ENCODE results near the gene ARID5B.

The ARID5B gene

DNA sequence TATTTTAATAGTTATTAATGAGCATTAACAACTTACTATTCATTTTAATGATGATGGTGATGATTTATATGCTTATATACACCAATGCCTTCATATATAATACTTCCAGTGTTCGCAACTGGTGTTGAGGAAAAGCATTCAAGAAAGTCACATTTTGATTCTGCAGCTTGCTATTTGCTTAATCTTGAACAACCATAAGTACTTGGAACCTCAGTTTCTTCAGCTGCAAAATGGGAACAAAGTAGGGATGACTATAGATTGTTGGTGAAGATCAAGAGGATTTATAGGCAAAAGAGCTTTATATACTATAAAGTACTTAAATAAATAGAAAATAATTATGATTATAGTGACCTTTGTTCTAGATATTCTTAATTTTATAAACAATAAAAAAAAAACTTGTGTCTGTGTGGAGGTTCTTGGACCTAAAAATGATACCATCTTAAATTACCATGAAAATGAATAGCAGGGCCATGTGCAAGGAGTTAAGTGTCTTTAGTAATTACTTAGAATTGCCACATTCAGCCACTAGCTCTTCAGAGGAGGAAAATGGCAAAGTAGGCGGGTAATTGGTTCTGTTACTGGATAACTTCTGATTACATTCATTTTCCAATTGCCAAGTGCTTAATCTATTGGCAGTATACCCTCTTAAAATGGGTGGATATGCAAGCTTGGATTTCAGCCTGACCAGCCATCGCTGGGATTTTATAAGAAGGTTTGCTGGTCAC is 4.5 kb downstream of the ARID5B start:
- DNase-seq (ENCODE audit: low spot score), result no peak

- DNase-seq (ENCODE audit: low spot score), result no peak
These were observed 5.0 kb downstream of the ARID5B start for GRCh38 chr10:61906562-61906901.

GRCh38 chr10:61907011-61907410 is 5.5 kb downstream of the ARID5B start:
- no peak for DNase-seq (ENCODE audit: low spot score)

DNA sequence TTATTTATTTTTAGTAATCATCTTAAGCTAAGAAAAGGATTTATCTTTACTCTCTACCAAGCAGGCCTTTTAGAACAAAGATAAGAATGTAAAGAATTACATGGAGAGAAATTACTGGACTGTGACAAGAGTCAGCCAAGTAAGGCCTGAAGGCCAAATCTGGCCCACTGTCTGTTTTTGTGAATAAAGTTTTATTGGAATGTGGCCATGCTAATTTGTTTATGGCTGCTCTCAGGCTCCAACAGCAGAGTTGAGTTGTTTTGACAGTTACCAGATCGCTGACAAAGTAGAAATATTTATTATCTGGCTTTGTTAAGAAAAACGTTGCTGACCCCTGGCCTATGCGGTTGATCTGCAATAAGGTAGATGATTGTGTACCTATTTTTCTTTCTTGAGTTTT is 6.1 kb downstream of the ARID5B start:
- no peak for DNase-seq (ENCODE audit: low spot score)

DNA sequence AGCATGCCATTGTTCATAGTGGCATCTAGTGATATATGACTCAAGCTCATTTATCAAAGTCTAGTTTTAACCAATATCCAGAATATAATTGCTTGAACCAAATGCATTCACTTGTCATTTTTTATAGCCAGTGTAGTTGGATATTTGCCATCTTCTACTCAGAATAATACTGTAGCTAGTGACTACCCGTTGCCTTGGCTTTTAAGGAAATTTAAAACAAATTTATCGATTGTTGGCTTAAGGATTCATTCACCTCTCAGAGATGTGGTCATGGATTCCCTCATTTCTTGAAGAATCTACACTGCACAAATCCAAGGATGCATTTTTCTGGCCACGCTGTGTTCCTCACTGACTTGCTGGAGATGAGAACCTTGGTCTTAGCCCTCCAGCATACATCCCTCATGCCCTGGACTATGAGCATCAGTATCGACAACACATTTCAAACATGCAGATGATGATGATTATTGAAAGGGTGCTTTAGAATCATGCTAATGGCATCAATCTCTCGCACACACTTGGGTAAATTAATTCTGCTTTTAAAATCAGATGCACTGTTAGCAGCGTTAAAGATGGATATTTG is 8.8 kb downstream of the ARID5B start:
- DNase-seq (ENCODE audit: low spot score), result no peak

- no peak for DNase-seq (ENCODE audit: low spot score)
These were observed 9.4 kb downstream of the ARID5B start for GRCh38 chr10:61910894-61911293.

DNA sequence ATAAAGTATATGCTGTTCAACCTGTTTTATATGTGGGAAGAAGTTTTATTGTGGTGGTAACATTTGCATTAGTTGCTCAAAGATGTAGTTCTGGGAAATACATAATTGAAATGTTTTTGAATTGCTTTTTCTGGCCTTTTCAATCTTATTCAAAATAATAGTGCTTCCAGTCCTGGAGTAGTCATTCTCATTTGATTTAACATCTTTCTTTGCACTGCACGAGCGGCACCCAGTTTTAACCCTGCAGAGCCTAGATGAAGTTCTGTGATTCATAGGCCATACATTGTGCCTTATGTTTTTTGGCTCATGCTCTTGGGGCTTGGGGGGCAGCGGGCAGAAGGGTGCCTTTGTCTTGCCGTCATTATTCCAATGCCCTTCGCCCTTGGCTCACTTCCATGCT is 9.9 kb downstream of the ARID5B start:
- no peak for DNase-seq (ENCODE audit: low spot score)

- DNase-seq (ENCODE audit: low spot score), result no peak
These were observed 11.5 kb downstream of the ARID5B start for GRCh38 chr10:61912981-61913380.

DNA sequence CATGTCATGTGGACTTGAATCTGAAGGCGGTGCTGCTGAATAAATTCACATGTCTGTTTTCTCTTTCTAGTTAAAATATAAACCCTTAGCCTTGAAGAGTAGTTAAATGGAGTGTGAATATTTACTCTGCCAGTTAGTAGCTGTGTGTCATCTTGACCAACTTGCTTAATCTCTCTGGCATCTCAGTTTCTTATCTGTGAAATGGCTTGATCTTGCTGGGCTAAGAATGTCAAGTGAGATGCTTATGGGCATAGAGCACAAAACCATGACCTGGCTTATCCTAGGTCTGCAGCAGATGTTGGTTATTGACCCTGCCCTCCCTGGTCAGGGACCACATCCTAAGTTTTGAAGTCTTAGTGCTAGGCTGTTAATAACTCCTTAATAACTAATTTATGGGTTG is 16.6 kb downstream of the ARID5B start:
- DNase-seq (ENCODE audit: low spot score), result no peak

GRCh38 chr10:61918989-61919388 is 17.5 kb downstream of the ARID5B start:
- no peak for DNase-seq (ENCODE audit: low spot score)

DNA sequence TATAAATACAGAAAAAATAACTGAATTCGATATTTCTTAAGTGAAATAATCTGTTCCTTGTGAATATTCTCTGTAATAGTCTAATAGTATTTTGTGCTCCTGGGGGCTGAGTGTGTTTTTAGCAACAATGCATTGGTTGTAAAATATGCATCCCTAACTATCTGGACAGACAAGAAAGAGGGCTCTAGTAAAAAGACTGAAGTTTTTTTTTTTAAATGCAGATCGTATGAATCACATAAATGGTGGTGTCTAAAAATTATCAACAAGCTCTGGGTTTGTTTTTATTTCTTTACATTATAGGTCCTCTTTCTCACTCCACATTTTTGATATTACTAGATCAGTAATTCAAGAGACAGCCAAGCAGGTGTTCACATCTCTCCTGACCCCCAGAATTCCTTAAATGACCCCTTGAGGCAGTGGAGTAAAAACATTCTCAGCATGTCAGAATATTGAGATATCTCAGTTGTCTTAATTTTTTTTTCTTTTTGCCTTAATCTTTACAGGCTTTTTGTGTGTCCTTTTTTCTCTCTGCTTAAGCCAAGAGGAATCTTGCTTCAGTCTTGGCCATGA is 18.2 kb downstream of the ARID5B start:
- DNase-seq (ENCODE audit: low spot score), result no peak

- DNase-seq (ENCODE audit: low spot score), result no peak
These were observed 19.6 kb downstream of the ARID5B start for GRCh38 chr10:61921143-61921542.

GRCh38 chr10:61923210-61923949 is 21.9 kb downstream of the ARID5B start:
- DNase-seq (ENCODE audit: low spot score), result no peak

DNA sequence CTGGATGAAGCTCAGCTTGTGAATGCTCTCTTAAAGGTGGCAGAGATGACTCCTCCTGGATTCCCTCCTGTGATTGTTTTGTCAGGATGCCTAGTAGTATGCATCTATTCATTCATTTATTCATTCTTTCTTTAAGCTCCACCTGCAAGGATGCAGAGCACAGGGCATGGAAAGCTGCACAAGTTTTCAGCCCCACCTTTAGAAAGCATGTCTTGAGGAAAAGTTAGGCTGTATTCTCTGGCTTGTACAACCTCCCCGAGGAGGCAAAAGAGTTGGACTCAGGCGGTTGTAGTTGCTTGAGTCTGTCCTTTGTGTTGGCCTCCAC is 22.4 kb downstream of the ARID5B start:
- DNase-seq (ENCODE audit: low spot score), result no peak

DNA sequence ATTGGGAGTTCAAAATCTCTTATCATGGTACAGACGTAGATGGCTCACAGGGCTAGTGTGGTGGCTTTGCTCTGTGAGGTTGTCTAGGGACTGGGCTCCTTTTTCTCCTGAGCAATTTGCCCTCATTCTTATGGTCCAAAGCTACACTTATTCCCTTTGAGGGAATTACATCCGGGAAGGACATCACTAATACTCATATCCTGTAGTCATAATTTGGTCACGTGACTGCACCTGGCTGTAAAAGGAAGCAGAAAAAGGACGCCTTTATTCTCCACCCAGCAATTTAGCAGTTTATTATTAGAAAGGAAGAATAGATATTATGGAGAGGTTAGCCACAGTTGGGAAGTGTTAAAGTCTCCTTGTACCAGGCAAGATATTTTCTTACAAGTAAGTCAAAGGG is 28.1 kb downstream of the ARID5B start:
- no peak for DNase-seq (ENCODE audit: low spot score)

DNA sequence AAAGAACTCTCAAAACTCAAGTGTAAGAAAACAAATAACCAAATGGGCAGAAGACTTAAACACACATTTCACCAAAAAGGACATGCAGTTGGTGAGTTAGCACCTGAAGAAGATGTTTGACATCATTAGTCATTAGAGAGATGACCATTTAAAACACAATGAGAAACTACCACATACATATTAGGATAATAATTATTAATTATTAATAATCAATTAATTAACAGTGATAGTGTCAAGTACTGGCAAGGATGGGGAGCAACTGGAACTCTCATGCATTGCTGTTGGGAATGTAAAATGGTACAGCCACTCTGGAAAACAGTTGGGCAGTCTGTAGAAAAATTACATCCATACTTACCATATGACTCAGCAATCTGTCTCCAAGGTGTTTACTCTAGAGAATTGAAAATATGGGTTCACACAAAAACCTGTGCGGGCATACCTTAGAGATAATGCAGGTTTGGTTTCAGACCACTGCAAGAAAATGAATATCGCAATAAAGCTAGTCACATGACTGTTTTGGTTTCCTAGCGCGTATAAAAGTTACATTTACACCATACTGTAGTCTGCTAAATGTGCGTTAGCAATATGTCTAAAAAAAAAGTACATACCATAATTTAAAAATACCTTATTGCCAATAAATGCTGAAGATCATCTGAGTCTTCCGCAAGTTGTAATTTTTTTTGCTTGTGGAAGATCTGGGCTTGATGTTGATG is 30.3 kb downstream of the ARID5B start:
- no peak for DNase-seq (ENCODE audit: low spot score)

DNA sequence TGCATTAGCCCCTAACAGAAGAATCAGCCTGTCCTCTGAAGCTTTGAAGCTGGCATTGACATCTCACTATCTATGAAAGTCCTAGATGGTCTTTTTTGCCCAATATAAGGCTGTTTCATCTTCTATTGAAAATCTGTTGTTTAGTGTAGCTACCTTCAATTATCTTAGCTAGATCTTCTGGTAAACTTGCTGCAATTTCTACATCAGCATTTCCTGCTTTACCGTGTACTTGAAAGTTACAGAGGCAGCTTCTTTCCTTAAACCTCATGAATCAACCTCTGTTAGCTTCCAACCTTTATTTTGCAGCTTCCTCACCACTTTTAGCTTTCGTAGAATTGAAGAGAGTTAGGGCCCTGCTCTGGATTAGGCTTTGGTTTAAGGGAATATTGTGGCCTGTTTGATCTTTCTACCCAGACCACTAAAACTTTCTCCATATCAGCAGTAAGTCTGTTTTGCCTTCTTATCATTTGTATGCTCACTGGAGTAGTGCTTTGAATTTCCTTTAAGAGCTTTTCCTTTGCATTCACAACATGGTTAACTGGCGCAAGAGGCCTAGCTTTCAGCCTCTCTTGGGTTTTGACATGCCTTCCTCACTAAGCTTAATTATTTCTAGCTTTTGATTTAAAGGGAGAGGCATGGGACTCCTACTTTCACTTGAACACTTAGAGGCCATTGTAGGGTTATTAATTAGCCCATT is 32.5 kb downstream of the ARID5B start:
- no peak for DNase-seq (ENCODE audit: low spot score)

- DNase-seq (ENCODE audit: low spot score), result no peak
These were observed 33.6 kb downstream of the ARID5B start for GRCh38 chr10:61935077-61935476.

- DNase-seq (ENCODE audit: low spot score), result no peak
These were observed 35.3 kb downstream of the ARID5B start for GRCh38 chr10:61936770-61937169.

- DNase-seq (ENCODE audit: low spot score), result no peak
These were observed 36.3 kb downstream of the ARID5B start for GRCh38 chr10:61937631-61938351.

DNA sequence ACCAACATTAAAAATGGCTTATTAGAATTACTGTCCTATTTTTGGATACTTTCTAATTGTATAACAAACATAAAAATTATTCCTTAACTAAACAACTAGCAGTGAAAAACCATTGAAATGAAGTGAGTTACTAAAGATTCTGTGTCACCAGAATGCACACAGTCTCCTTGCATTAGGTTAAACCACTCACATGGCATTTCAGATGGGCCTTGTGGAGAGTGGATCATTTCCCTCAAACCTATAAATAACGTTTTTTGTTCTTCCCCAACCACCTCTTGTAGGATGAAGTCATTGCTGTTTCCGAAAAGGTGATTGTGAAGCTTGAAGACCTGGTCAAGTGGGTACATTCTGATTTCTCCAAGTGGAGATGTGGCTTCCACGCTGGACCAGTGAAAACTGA is 38.4 kb downstream of the ARID5B start:
- no peak for DNase-seq (ENCODE audit: low spot score)
